HG03520 (cell line): ENCODE measurements around the gene WDFY4.
A peak's percentile ranks its signal among the peaks of the same experiment; 100 is the strongest.
"Not testable (repeated sequence)": the region's sequence is repeated elsewhere in the genome, so short reads cannot be mapped to it uniquely, and the experiment has no call there.

Experiments used
- ATAC-seq: cut with Tn5 transposase; IDR thresholded peaks from one replicate; pipeline ENCODE4 v1.9.1; 2021; ENCODE audit warnings: mild to moderate bottlenecking, moderate library complexity; ENCODE audit not compliant: unreplicated experiment

The WDFY4 gene, protein sequence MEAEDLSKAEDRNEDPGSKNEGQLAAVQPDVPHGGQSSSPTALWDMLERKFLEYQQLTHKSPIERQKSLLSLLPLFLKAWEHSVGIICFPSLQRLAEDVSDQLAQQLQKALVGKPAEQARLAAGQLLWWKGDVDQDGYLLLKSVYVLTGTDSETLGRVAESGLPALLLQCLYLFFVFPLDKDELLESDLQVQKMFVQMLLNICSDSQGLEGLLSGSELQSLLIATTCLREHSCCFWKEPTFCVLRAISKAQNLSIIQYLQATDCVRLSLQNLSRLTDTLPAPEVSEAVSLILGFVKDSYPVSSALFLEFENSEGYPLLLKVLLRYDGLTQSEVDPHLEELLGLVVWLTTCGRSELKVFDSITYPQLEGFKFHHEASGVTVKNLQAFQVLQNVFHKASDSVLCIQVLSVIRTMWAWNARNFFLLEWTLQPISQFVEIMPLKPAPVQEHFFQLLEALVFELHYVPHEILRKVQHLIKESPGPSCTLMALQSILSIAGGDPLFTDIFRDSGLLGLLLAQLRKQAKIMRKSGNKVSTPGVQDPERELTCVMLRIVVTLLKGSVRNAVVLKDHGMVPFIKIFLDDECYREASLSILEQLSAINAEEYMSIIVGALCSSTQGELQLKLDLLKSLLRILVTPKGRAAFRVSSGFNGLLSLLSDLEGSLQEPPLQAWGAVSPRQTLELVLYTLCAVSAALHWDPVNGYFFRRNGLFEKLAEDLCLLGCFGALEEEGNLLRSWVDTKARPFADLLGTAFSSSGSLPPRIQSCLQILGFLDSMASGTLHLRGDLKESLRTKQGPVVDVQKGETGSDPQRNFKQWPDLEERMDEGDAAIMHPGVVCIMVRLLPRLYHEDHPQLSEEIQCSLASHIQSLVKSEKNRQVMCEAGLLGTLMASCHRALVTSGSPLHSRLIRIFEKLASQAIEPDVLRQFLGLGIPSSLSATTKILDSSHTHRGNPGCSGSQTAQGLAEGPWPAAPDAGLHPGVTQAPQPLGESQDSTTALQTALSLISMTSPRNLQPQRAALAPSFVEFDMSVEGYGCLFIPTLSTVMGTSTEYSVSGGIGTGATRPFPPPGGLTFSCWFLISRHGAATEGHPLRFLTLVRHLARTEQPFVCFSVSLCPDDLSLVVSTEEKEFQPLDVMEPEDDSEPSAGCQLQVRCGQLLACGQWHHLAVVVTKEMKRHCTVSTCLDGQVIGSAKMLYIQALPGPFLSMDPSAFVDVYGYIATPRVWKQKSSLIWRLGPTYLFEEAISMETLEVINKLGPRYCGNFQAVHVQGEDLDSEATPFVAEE (N-terminal part only)

GRCh38 chr10:48684792-48685623 is at the start of gene WDFY4:
WDFY4 (plus strand) TSS chr10:48684873; CDS start chr10:48709733, 24,860 bp downstream.
- peak; percentile 64 for ATAC-seq

- no peak for ATAC-seq
Observed at GRCh38 chr10:48634984-48635557, 49.6 kb upstream of the WDFY4 start.

DNA sequence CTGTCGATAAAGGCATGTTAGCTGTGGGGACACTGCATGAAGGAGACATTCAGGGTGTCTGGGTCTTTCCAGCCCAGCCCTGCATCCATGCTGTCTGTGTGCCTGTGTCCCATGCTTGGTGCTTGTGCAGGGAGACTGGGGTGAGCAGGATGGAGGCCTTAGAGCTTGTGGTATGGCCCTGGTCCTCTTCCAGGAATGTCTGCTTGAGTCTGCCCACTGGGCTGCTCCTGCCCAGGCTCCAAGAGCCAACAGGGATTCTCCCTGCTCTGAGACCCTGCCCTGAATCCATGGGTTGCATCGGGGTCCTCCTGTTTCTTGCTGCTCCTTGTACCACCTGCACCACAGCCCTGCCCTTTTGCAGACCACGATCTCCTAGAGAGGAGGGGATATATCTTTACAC is 48.4 kb upstream of the WDFY4 start:
- ATAC-seq, result no peak

GRCh38 chr10:48636901-48637300 is 47.8 kb upstream of the WDFY4 start:
- ATAC-seq, result no peak

GRCh38 chr10:48638158-48638557 is 46.5 kb upstream of the WDFY4 start:
- ATAC-seq, result no peak

DNA sequence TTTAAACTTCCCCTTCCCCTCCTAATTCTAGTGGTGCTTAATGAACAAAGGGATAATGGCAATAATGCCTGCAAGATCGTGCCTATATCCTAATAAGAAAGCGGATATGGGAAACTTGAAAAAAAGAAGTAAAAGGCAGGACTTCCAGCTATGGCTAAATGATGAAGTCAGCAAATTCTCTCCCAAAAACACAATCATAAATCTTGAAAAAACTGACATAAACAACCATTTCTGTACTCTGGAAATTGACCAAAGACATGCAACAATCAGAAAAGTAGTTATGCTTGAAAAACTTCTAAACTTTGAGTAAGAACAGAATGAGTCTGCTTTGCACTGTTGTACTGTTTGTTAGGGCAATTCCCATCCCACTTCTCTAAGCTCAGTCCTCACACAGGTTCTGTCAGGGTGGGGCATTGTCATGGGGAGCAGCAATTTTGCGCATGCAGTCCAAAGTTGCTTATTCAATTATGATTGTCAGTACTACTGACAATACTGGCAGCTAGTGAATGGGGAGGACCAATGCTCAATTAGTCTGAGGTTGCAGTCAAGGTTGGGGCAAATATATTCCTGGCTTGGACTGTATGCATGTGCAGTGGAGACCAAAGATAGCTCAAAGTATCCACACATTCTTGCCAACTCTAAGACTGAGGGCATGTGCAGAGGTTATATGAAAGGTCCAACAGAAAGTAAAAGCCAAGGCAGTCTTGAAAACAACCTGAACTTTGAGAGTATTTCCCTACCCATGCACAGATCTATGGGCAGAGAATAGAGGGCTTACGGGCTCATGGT is 45.7 kb upstream of the WDFY4 start:
- ATAC-seq, result no peak

DNA sequence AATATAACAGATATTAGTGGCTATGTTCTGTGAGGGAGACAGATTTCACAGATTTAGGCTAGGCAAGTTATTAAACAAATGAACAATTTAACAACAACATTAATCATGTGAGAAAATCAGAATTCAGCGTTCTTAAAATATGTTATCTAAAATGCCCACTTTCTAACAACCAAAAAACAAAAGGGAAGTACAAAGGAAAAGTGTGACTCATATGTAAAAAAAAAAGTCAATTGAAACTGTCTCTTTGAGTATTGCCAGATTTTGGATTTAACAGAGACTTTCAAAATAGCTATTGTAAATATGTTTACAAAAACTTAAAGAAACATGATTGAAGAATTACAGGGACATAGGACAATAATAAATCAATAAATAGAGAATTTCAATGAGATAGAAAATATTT is 45.0 kb upstream of the WDFY4 start:
- ATAC-seq, result no peak

- ATAC-seq, result no peak
Observed at GRCh38 chr10:48640326-48640725, 44.3 kb upstream of the WDFY4 start.

DNA sequence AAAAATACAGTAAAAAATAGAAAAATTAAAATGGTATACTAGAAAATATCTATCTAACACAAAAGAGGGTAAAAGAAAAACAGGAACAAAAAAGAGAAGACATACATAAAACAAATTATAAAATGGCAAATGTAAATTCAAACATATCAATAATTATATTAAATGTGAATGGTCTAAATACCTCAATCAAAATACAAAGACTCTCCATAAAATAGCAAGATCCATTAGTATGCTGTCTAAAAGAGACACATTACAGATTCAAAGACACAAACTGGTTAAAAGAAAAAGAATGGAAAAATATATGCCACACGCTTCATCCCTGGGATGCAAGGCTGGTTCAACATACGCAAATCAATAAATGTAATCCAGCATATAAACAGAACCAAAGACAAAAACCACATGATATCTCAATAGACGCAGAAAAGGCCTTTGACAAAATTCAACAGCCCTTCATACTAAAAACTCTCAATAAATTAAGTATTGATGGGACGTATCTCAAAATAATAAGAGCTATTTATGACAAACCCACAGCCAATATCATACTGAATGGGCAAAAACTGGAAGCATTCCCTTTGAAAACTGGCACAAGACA is 43.5 kb upstream of the WDFY4 start:
- not testable (repeated sequence) for ATAC-seq

- ATAC-seq, result no peak
Observed at GRCh38 chr10:48645600-48645999, 39.1 kb upstream of the WDFY4 start.

DNA sequence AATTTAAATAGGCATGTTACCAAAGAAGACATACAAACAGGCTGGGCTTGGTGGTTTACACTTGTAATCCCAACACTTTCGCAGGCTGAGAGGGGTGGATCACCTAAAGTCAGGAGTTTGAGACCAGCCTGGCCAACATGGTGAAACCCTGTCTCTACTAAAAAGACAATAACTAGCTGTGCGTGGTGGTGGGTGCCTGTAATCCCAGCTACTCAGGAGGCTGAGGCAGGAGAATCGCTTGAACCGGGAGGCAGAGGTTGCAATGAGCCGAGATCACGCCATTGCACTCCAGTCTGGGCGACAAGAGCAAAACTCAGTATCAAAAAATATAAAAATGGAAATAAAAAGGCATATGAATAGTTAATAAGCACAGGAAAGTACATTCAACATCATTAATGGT is 37.6 kb upstream of the WDFY4 start:
- ATAC-seq, result not testable (repeated sequence)

DNA sequence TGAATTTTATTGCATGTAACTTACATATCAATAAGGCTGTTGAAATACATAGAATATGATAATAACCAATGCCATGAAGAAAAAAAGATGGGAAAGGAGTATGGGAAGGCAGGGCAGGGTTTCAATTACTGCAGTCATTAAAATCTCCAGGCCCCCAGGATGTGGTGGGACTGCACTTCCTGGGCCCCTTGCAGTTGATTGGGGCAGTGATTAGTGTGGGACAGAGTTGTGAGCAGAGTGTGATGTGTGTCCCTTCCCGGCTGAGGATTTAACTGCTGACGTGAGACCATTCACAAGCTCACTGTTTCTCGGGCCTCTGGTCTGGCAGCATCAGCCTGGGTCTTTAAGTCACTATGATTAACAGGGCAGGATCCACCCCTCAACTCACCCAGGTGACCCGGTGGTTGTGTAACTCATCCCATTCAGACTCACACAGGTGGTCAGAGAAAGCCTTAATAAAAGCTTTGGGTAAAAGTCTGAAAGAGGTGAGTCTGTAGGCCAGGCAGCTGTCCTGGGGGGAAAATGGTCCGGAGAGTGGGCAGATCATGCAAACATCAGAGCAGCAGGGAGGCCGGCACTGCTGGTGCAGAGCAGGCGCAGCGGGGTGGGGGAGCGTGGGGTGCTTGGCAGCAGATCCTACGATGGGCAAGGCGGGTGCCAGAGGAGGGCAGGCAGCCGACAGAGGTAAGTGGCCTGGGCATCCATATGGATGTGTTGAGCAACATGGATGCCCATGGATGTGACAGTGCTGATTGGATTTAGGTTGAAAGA is 36.3 kb upstream of the WDFY4 start:
- ATAC-seq, result no peak

GRCh38 chr10:48649349-48649944 is 35.2 kb upstream of the WDFY4 start:
- ATAC-seq, result no peak

DNA sequence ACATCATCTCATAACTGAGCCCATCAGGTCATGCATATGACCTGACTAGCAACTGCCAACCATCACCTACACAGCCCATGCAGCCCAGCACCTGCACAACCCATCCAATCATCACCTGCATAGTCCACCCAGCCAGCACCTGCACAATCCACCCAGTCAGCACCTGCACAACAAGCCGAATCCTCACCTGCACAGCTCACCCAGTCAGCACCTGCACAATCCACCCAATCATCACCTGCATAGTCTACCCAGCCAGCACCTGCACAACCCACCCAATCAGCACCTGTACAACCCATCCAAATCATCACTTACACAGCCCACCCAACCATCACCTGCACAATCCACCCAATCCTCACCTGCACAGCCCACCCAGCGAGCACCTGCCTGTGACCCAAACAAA is 33.4 kb upstream of the WDFY4 start:
- no peak for ATAC-seq

DNA sequence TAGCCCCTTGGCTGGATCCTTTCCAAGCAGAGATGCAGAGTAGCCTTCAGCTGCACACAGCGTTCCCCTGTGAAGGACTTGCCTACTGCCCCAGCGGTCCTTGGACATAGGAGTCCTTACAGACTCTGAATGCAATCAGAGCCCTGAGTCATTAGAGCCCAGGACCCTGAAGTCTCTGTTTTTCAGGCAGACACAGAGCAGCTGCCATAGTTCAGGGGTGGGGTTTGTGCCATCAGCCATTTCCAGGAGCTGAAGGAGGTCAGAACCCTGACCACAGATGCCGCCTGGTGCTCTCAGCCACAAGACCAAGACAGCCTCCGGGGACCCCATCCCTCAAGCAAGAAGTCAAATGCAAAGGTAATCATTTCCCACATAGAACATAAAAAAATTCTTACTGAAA is 32.8 kb upstream of the WDFY4 start:
- no peak for ATAC-seq

DNA sequence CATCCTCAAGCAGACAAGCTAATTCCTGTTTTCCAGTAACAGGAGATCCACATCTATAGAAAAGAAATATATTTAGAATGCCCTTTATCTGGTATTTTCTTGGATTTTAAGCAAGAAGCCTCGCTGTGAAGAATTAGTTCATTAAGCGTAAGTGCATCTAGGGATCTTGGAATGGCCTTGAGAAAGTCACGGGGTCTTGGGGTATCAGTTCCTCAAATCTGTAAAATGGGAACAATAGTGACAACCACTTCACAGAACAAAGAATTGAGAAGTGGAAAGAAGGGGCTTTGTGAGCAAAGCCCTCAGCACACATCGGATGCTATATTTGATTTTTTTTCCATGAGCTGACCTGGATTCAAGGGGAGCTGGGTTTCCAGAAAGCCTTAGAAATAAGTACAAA is 32.3 kb upstream of the WDFY4 start:
- no peak for ATAC-seq

DNA sequence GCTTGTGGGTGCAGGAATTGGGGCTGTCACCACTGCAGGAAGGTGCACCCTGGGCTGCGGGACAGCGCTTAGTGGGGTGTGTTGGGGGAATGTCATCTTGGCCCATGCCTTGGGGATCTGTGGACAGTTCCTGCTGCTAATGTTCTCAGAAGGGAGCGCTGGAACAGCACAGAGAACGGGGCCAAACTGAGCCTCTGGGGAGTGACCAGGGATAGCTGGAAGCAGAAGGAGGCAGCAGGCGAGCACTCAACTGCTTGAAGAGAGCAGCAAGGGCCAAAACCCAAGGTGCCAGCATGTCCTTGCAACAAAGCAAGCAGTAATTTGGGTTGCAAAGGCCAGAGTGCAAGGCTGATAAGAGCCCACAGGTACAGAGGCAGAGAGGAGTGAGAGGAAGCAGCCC is 31.3 kb upstream of the WDFY4 start:
- ATAC-seq, result no peak
